Jurkat, Clone E6-1 (cell line): ENCODE measurements around the gene CARD18.
"Not testable (repeated sequence)": the region's sequence is repeated elsewhere in the genome, so short reads cannot be mapped to it uniquely, and the experiment has no call there.

ENCODE experiments used
- DNase-seq: peaks from one replicate; pipeline ENCODE4 v3.0.0-alpha.2; 2011; ENCODE audit warnings: low read depth, low spot score
- H3K4me3 ChIP-seq: 2 replicates; pipeline ENCODE4 v1.5.1; 2011; ENCODE audit warnings: mild to moderate bottlenecking, low read length, control low read depth, moderate library complexity

Gene CARD18

GRCh38 chr11:105142167-105142566 lies 2.6 kb upstream of the CARD18 start:
- DNase-seq = no peak
- H3K4me3 ChIP-seq = no peak overlapping the region

- no peak overlapping the region for H3K4me3 ChIP-seq
- DNase-seq = no peak
These were observed 2.3 kb downstream of the CARD18 start for GRCh38 chr11:105137286-105137685.

- DNase-seq = no peak
- no peak overlapping the region for H3K4me3 ChIP-seq
These were observed 3.7 kb downstream of the CARD18 start for GRCh38 chr11:105135883-105136282.

GRCh38 chr11:105132716-105133511 lies 6.7 kb downstream of the CARD18 start:
- no peak for DNase-seq
- no peak overlapping the region for H3K4me3 ChIP-seq

- no peak for DNase-seq
- H3K4me3 ChIP-seq = no peak overlapping the region
These were observed 9.3 kb downstream of the CARD18 start for GRCh38 chr11:105130189-105130813.

- no peak for DNase-seq
- H3K4me3 ChIP-seq = no peak overlapping the region
These were observed 14.8 kb downstream of the CARD18 start for GRCh38 chr11:105124756-105125155.

GRCh38 chr11:105111145-105111944 lies 28.2 kb downstream of the CARD18 start:
- no peak for DNase-seq
- no peak overlapping the region for H3K4me3 ChIP-seq

GRCh38 chr11:105110688-105111030 lies 28.9 kb downstream of the CARD18 start:
- no peak for DNase-seq
- no peak overlapping the region for H3K4me3 ChIP-seq

GRCh38 chr11:105109855-105110687 lies 29.5 kb downstream of the CARD18 start:
- no peak overlapping the region for H3K4me3 ChIP-seq
- DNase-seq = no peak

GRCh38 chr11:105109321-105109720 lies 30.2 kb downstream of the CARD18 start:
- no peak overlapping the region for H3K4me3 ChIP-seq
- no peak for DNase-seq

GRCh38 chr11:105108247-105108646 lies 31.3 kb downstream of the CARD18 start:
- no peak overlapping the region for H3K4me3 ChIP-seq
- DNase-seq = no peak

- H3K4me3 ChIP-seq, DNase-seq: not testable (repeated sequence)
These were observed 32.2 kb downstream of the CARD18 start for GRCh38 chr11:105107226-105107825.

- no peak overlapping the region for H3K4me3 ChIP-seq
- no peak for DNase-seq
These were observed 33.4 kb downstream of the CARD18 start for GRCh38 chr11:105106140-105106539.

- no peak overlapping the region for H3K4me3 ChIP-seq
- DNase-seq = no peak
These were observed 35.3 kb downstream of the CARD18 start for GRCh38 chr11:105104292-105104691.

GRCh38 chr11:105103336-105103735 lies 36.2 kb downstream of the CARD18 start:
- H3K4me3 ChIP-seq = no peak overlapping the region
- no peak for DNase-seq

GRCh38 chr11:105102079-105102581 lies 37.4 kb downstream of the CARD18 start:
- not testable (repeated sequence) for DNase-seq, H3K4me3 ChIP-seq

- no peak for DNase-seq
- no peak overlapping the region for H3K4me3 ChIP-seq
These were observed 38.5 kb downstream of the CARD18 start for GRCh38 chr11:105100981-105101630.

GRCh38 chr11:105100206-105100605 lies 39.4 kb downstream of the CARD18 start:
- no peak for DNase-seq
- H3K4me3 ChIP-seq = no peak overlapping the region
